H9 (cell line): ENCODE measurements around the gene HAPLN2. TPM values are rescaled to one million over a fixed set of nuclear protein-coding genes. Genes with fewer than 3 reads are reported as not detected.

ENCODE experiments used
- DNase-seq: peaks from one replicate; pipeline ENCODE4 v3.0.0-alpha.2; 2017
- H2AFZ ChIP-seq: one replicate; pipeline ENCODE4 v1.6.1; 2013; ENCODE audit warnings: mild to moderate bottlenecking, low read length, control low read depth, moderate library complexity
- H2AK5ac ChIP-seq: 2 replicates; pipeline ENCODE4 v1.6.1; 2013; ENCODE audit warnings: low read length, control low read depth, mixed read lengths; ENCODE audit not compliant: insufficient read length
- H2BK120ac ChIP-seq: one replicate; pipeline ENCODE4 v1.6.1; 2013; ENCODE audit warnings: low read depth, mild to moderate bottlenecking, low read length, control low read depth, inconsistent platforms; ENCODE audit not compliant: poor library complexity, severe bottlenecking
- H2BK12ac ChIP-seq: 2 replicates; pipeline ENCODE4 v1.6.1; 2013; ENCODE audit warnings: low read length, control low read depth, mixed read lengths, low read depth; ENCODE audit not compliant: insufficient read length
- H2BK15ac ChIP-seq: 2 replicates; pipeline ENCODE4 v1.6.1; 2013; ENCODE audit warnings: low read depth, low read length, control low read depth
- H2BK20ac ChIP-seq: one replicate; pipeline ENCODE4 v1.6.1; 2013; ENCODE audit warnings: low read depth, mild to moderate bottlenecking, low read length, control low read depth, inconsistent platforms; ENCODE audit not compliant: poor library complexity, severe bottlenecking
- H2BK5ac ChIP-seq: 2 replicates; pipeline ENCODE4 v1.6.1; 2013; ENCODE audit warnings: low read length, control low read depth, mixed read lengths; ENCODE audit not compliant: insufficient read length
- H3K14ac ChIP-seq: 2 replicates; pipeline ENCODE4 v1.6.1; 2013; ENCODE audit warnings: low read length, control low read depth; ENCODE audit not compliant: insufficient read depth
- H3K18ac ChIP-seq: 2 replicates; pipeline ENCODE4 v1.6.1; 2013; ENCODE audit warnings: low read depth, mild to moderate bottlenecking, mixed read lengths, low read length, control low read depth; ENCODE audit not compliant: insufficient read length
- H3K23ac ChIP-seq: 2 replicates; pipeline ENCODE4 v1.6.1; 2013; ENCODE audit warnings: low read length, control low read depth, mixed read lengths, low read depth; ENCODE audit not compliant: insufficient read length
- H3K23me2 ChIP-seq: 2 replicates; pipeline ENCODE4 v1.6.1; 2013; ENCODE audit warnings: low read depth, mild to moderate bottlenecking, mixed read lengths, low read length, control low read depth; ENCODE audit not compliant: insufficient read length, poor library complexity, severe bottlenecking
- H3K27ac ChIP-seq: 2 replicates; pipeline ENCODE4 v1.5.1; 2013; ENCODE audit warnings: low read length, control low read depth, mixed read lengths, low read depth; ENCODE audit not compliant: insufficient read length
- H3K27me3 ChIP-seq: 2 replicates; pipeline ENCODE4 v1.6.1; 2013; ENCODE audit warnings: low read length, control low read depth, inconsistent platforms; ENCODE audit not compliant: insufficient read depth
- H3K4ac ChIP-seq: 2 replicates; pipeline ENCODE4 v1.6.1; 2013; ENCODE audit warnings: low read depth, mild to moderate bottlenecking, control low read depth, inconsistent platforms, low read length, moderate library complexity
- H3K4me1 ChIP-seq: 2 replicates; pipeline ENCODE4 v1.6.1; 2013; ENCODE audit warnings: low read length, control low read depth, inconsistent platforms; ENCODE audit not compliant: insufficient read depth
- H3K4me2 ChIP-seq: 2 replicates; pipeline ENCODE4 v1.6.1; 2013; ENCODE audit warnings: low read length, control low read depth, mixed read lengths; ENCODE audit not compliant: insufficient read length, insufficient read depth
- H3K56ac ChIP-seq: 2 replicates; pipeline ENCODE4 v1.6.1; 2013; ENCODE audit warnings: low read depth, mild to moderate bottlenecking, mixed read lengths, low read length, control low read depth; ENCODE audit not compliant: insufficient read length
- H3K79me1 ChIP-seq: 2 replicates; pipeline ENCODE4 v1.6.1; 2013; ENCODE audit warnings: low read depth, mild to moderate bottlenecking, moderate library complexity, low read length, control low read depth, inconsistent platforms; ENCODE audit not compliant: insufficient read depth, poor library complexity, severe bottlenecking
- H3K79me2 ChIP-seq: 2 replicates; pipeline ENCODE4 v1.6.1; 2013; ENCODE audit warnings: low read length, control low read depth, inconsistent platforms; ENCODE audit not compliant: insufficient read depth
- H3K9ac ChIP-seq: 2 replicates; pipeline ENCODE4 v1.6.1; 2013; ENCODE audit warnings: low read length, control low read depth, mixed read lengths; ENCODE audit not compliant: insufficient read length; ENCODE audit errors: extremely low read depth
- H3K9me3 ChIP-seq: one replicate; pipeline ENCODE4 v1.6.1; 2013; ENCODE audit warnings: low read depth, low read length, inconsistent platforms; ENCODE audit not compliant: control insufficient read depth
- H3T11ph ChIP-seq: one replicate; pipeline ENCODE4 v1.6.1; 2013; ENCODE audit warnings: mild to moderate bottlenecking, low read length, control low read depth, inconsistent platforms
- H4K20me1 ChIP-seq: one replicate; pipeline ENCODE4 v1.6.1; 2013; ENCODE audit not compliant: control insufficient read depth, insufficient read length, insufficient read depth
- H4K5ac ChIP-seq: 2 replicates; pipeline ENCODE4 v1.6.1; 2013; ENCODE audit warnings: low read depth, mild to moderate bottlenecking, mixed read lengths, low read length, control low read depth; ENCODE audit not compliant: insufficient read length
- H4K8ac ChIP-seq: replicated peaks from 2 replicates; pipeline ENCODE4 v1.6.1; 2013; ENCODE audit warnings: low read length, control low read depth, mixed read lengths, low read depth; ENCODE audit not compliant: insufficient read length
- H4K91ac ChIP-seq: 2 replicates; pipeline ENCODE4 v1.6.1; 2013; ENCODE audit warnings: low read depth, mild to moderate bottlenecking, moderate library complexity, mixed read lengths, low read length, control low read depth; ENCODE audit not compliant: insufficient read length
- H3K27ac Mint-ChIP-seq, 3 experiments: 2 replicates in 2 of 3; 3 replicates in 1 of 3; pipeline ENCODE4 v1.8.0; 2020 to 2021; ENCODE audit warnings: mixed read lengths in 3 of 3, mild to moderate bottlenecking in 1 of 3, moderate library complexity in 1 of 3
- H3K27me3 Mint-ChIP-seq: 2 replicates; pipeline ENCODE4 v1.8.0; 2021; ENCODE audit warnings: low read depth, mild to moderate bottlenecking, moderate library complexity, mixed read lengths
- H3K36me3 Mint-ChIP-seq, 3 experiments: 2 replicates in 2 of 3; 3 replicates in 1 of 3; pipeline ENCODE4 v1.8.0; 2020 to 2021; ENCODE audit warnings: low read depth in 3 of 3, mixed read lengths in 3 of 3; ENCODE audit not compliant: insufficient read depth in 1 of 3
- H3K4me1 Mint-ChIP-seq, 2 experiments: 2 replicates each; pipeline ENCODE4 v1.8.0; 2020; ENCODE audit warnings: mixed read lengths in 2 of 2
- H3K4me3 Mint-ChIP-seq, 2 experiments: 2 replicates in 1 of 2; 3 replicates in 1 of 2; pipeline ENCODE4 v1.8.0; 2020 to 2021; ENCODE audit warnings: mild to moderate bottlenecking in 2 of 2, mixed read lengths in 2 of 2, moderate library complexity in 1 of 2
- H3K9me3 Mint-ChIP-seq, 2 experiments: 2 replicates in 1 of 2; 3 replicates in 1 of 2; pipeline ENCODE4 v1.8.0; 2020; ENCODE audit warnings: mild to moderate bottlenecking in 2 of 2, mixed read lengths in 2 of 2, moderate library complexity in 1 of 2
- CTCF ChIP-seq: fragments of 200-600 bp; sonication (generic); conservative IDR thresholded peaks from 3 replicates; pipeline ENCODE4 v1.8.0; 2021; ENCODE audit warnings: antibody characterized with exemption, mild to moderate bottlenecking
- WGBS: extraction: QIAGEN DNeasy Blood & Tissue Kit; methylation state at CpG from one replicate; pipeline ENCODE4 v1.1.7; 2013; ENCODE audit warnings: missing lambda C conversion rate, low lambda C conversion rate, mixed read lengths; ENCODE audit not compliant: insufficient read length; ENCODE audit errors: extremely low coverage; 5-methylcytosine and 5-hydroxymethylcytosine counted together
- total RNA-seq: library from RNA; stranded (reverse); gene quantifications from 2 replicates; pipeline ENCODE4 v1.2.1, GENCODE V29; 2021

Gene HAPLN2
- total RNA-seq, 1 experiment from 2014 or later, result 0.46 TPM

GRCh38 chr1:156583821-156584622, 35.2 kb upstream of the HAPLN2 start:
- peak overlapping the region; percentile 13 for H3K18ac ChIP-seq
- no peaks in the 10 kb centered on the region for H3K9me3 Mint-ChIP-seq
- no peak overlapping the region for H2BK20ac ChIP-seq
- H4K5ac ChIP-seq, result no peak overlapping the region
- H3K4ac ChIP-seq, result no peak overlapping the region
- no peaks in the 10 kb centered on the region for H4K20me1 ChIP-seq
- peak; percentile 85 for DNase-seq
- H3K36me3 Mint-ChIP-seq, result no peaks in the 10 kb centered on the region
- H3K4me3 Mint-ChIP-seq, result peak overlapping the region; percentile 34 to 65; a peak in 2 of 5 replicates
- no peaks in the 10 kb centered on the region for H3K9me3 ChIP-seq
- H3T11ph ChIP-seq, result no peak overlapping the region
- no peaks in the 10 kb centered on the region for H3K23me2 ChIP-seq
- H3K27ac Mint-ChIP-seq, result peak overlapping the region in 1 of 3 experiments; percentile 92; a peak in 2 of 7 replicates
- no peak overlapping the region for H3K56ac ChIP-seq
- H3K9ac ChIP-seq, result no peak overlapping the region
- no peaks in the 10 kb centered on the region for H3K79me2 ChIP-seq
- no CpG with 5 or more reads among the region's 20 CpGs for WGBS
- no peaks in the 10 kb centered on the region; the same call in 1 of the 2 replicates for H3K27me3 ChIP-seq
- H3K14ac ChIP-seq, result no peak overlapping the region
- no peak overlapping the region for H2BK15ac ChIP-seq
- no peak overlapping the region for H2AK5ac ChIP-seq
- H3K27me3 Mint-ChIP-seq, result 0 out of 2 replicates have a peak, but pooled peaks cover 2% of the 10 kb centered on the region
- no peaks in the 10 kb centered on the region; the same call in 1 of the 2 replicates for H3K4me1 ChIP-seq
- H3K23ac ChIP-seq, result no peak overlapping the region
- no peak overlapping the region for H3K27ac ChIP-seq
- no peak overlapping the region for H2BK12ac ChIP-seq
- H3K4me2 ChIP-seq, result peak overlapping the region; percentile 15
- no peak overlapping the region for H4K8ac ChIP-seq
- peak; percentile 96 for TF ChIP-seq CTCF
- H3K4me1 Mint-ChIP-seq, result peaks cover 19% of the 10 kb centered on the region in 2 experiments
- H2BK120ac ChIP-seq, result no peak overlapping the region
- H4K91ac ChIP-seq, result no peak overlapping the region
- no peak overlapping the region for H2AFZ ChIP-seq
- H3K79me1 ChIP-seq, result no peaks in the 10 kb centered on the region
- no peak overlapping the region for H2BK5ac ChIP-seq
